ENCODE measurements around the gene MYPOP. TPM values are rescaled to one million over a fixed set of nuclear protein-coding genes. Genes with fewer than 3 reads are reported as not detected.

Gene MYPOP, protein sequence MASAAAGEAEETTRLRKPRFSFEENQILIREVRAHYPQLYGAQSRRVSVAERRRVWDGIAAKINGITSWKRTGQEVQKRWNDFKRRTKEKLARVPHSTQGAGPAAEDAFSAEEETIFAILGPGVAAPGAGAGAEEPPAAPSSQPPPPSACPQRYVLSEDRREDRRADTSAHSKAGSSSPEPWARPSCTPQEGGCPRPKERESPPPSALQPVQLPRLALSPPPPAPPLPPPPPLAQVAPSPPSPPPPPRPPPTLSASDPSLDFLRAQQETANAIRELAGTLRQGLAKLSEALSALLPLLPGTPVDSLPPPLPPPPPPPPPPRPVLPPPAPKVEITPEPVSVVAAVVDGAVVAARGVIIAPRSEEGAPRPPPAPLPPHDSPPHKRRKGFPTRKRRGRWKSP
- 10 to 100 TPM in 6 of 10 donors, 1 to 10 TPM in 4; 8.1 to 17.0 (median 10.3) TPM for total RNA-seq
- 1 to 10 TPM; 7.1 to 8.9 TPM for polyA plus RNA-seq
- long read RNA-seq, donor 1, partial matches to known transcripts, result 0 of 8 reads
- long read RNA-seq, donor 1, other reads (novel, unspliced or antisense), result 6 of 8 reads
- long read RNA-seq, donor 2, partial matches to known transcripts, result 0 of 8 reads
- long read RNA-seq, donor 2, other reads (novel, unspliced or antisense), result 8 of 8 reads
- long read RNA-seq, donor 3, partial matches to known transcripts, result 0 of 1 reads
- long read RNA-seq, donor 3, other reads (novel, unspliced or antisense), result 1 of 1 reads

DNA sequence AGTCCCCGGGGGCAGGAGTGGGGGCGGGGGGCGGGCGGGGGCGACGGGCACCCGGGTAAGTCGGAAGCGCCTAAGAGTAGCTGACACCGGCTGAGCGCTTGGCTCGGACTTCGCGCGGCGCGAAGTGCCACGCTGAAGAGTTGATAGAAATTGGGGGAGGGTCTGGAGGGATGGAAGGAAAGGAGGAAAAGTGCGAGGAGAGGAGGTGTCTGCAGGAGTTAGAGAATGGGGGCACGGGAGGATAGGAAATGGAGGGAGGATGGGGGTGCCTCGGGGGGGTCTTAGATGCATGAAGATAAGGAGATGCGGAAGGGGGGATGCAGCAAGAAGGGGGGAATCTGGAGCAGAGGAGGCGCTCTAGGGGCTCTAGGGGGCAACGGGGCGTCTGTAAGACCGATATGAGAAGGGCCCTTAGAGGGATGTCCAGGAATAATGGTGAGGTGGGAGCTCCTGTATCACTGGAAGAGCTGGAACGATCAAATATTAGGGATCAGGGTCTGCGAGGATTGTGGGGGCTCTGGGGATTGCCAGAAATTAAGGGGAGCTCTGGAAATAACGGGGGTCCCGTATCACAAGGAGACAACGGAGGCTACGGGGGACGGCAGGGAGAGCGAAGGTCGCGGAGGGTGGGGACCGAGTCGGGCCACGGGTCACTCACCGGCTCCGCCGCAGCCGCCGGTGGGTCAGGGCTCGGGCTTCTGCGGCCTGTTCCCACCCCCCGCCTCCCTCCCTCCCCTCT is at the start of gene MYPOP:
TSS of gene MYPOP (minus strand) at position 702 of the 739 bp plus-strand sequence. CDS start 840 bp downstream, outside the sequence.
- H3K4me3 ChIP-seq, result peak within 1 kb of the TSS; percentile 58 to 87 (median 78)
- ATAC-seq (peak in 1 of 8 donors; percentile 1), DNase-seq (no peak)
- H3K27me3 ChIP-seq, result no peaks in the 10 kb centered on the region
- H3K4me1 ChIP-seq, result peaks cover 0 to 20% (median 18%) of the 10 kb centered on the region in 9 donors
- H3K9me3 ChIP-seq, result no peaks in the 10 kb centered on the region
- TF ChIP-seq, protein P1, sequence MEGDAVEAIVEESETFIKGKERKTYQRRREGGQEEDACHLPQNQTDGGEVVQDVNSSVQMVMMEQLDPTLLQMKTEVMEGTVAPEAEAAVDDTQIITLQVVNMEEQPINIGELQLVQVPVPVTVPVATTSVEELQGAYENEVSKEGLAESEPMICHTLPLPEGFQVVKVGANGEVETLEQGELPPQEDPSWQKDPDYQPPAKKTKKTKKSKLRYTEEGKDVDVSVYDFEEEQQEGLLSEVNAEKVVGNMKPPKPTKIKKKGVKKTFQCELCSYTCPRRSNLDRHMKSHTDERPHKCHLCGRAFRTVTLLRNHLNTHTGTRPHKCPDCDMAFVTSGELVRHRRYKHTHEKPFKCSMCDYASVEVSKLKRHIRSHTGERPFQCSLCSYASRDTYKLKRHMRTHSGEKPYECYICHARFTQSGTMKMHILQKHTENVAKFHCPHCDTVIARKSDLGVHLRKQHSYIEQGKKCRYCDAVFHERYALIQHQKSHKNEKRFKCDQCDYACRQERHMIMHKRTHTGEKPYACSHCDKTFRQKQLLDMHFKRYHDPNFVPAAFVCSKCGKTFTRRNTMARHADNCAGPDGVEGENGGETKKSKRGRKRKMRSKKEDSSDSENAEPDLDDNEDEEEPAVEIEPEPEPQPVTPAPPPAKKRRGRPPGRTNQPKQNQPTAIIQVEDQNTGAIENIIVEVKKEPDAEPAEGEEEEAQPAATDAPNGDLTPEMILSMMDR (IDR thresholded peaks at IDR 0.05), result no peak
- WGBS, 2 donors, result 0 to 1% methylated on average over 47 of the region's 47 CpGs
- peaks cover 0 to 32% (median 5%) of the 10 kb centered on the region in 9 donors for H3K36me3 ChIP-seq
- intact Hi-C loops (cut with DNase I), result loop anchor here in 1 of 10 donors (1.0 kb wide), 1 partner anchor 16 kb away; the partner anchor contains the start of gene IRF2BP1
- peak within 1 kb of the TSS; percentile 55 to 88 (median 83) for H3K27ac ChIP-seq

- WGBS, 2 donors, result 92 to 93% methylated on average over 1 of the region's 1 CpG
- Histone ChIP-seq H3K27me3 (peaks cover 0 to 24% (median 0%) of the 10 kb centered on the region in 7 donors), H3K4me1 (peaks cover 3 to 6% (median 4%) of the 10 kb centered on the region in 9 donors), H3K9me3 (no peaks in the 10 kb centered on the region), H3K27ac (no peak overlapping the region), H3K4me3 (no peak overlapping the region), H3K36me3 (peaks cover 0 to 86% (median 0%) of the 10 kb centered on the region in 9 donors)
- ATAC-seq (no peak), DNase-seq (no peak)
- intact Hi-C loops (cut with DNase I), result no loop called here
- TF ChIP-seq, protein P1 (IDR thresholded peaks at IDR 0.05), result no peak
Measured at GRCh38 chr19:45947926-45948325, 45.5 kb upstream of the MYPOP start.

DNA sequence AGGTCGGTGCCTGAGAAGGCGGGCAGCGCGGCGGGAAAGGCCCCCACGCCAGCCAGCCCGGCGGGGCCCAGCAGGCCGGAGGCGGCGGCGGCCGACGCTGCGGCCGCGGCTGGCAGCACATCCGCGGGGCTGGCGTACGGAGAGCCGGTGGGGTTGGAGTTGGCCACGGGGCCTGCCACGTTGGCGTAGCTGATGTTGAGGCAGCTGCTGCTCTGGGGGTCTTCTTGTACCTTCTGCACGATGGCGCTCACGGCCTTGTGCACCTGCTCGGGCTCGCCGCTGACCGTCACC is 38.0 kb upstream of the MYPOP start:
- H3K4me1 ChIP-seq, result peaks cover 0 to 17% (median 0%) of the 10 kb centered on the region in 9 donors
- no peak for ATAC-seq
- TF ChIP-seq, protein P1 (IDR thresholded peaks at IDR 0.05), result no peak
- H3K9me3 ChIP-seq, result no peaks in the 10 kb centered on the region
- WGBS, 2 donors, result 56 to 65% methylated on average over 21 to 32 of the region's 32 CpGs
- H3K4me3 ChIP-seq, result peak overlapping the region in 2 of 10 donors; percentile 8 to 14
- peaks cover 0 to 62% (median 0%) of the 10 kb centered on the region in 9 donors for H3K36me3 ChIP-seq
- intact Hi-C loops (cut with DNase I), result no loop called here
- H3K27ac ChIP-seq, result no peak overlapping the region
- H3K27me3 ChIP-seq, result peaks cover 0 to 49% (median 16%) of the 10 kb centered on the region in 7 donors
- DNase-seq, result no peak

Measured in heart right ventricle (tissue), 16 donors.